Ovary (tissue), 3 donors: ENCODE measurements around the gene FEZF1.

Experiments
- EP300 ChIP-seq: sonication (generic); formaldehyde crosslinking; IDR thresholded peaks from one replicate; pipeline ENCODE4 v1.6.1; 2017; ENCODE audit warnings: antibody characterized with exemption
- POLR2A ChIP-seq: fragments of 450-650 bp; IDR thresholded peaks from one replicate; pipeline ENCODE4 v1.6.1; 2017; ENCODE audit warnings: antibody characterized with exemption, mild to moderate bottlenecking, moderate library complexity
- TF ChIP-seq, protein P1 (sequence below), 3 donors: fragments of 450-650 bp in 2 of 3; fragments of 200-600 bp in 1 of 3; IDR thresholded peaks; one replicate each; pipeline versions ENCODE4 v1.5.1 to v1.8.0; 2016 to 2022; ENCODE audit warnings: antibody characterized with exemption in 3 of 3, mild to moderate bottlenecking in 1 of 3
- donor health status: DM: no; HTN: no; CAD: no.

- TF ChIP-seq POLR2A (no peak), EP300 (no peak)
- TF ChIP-seq, protein P1, sequence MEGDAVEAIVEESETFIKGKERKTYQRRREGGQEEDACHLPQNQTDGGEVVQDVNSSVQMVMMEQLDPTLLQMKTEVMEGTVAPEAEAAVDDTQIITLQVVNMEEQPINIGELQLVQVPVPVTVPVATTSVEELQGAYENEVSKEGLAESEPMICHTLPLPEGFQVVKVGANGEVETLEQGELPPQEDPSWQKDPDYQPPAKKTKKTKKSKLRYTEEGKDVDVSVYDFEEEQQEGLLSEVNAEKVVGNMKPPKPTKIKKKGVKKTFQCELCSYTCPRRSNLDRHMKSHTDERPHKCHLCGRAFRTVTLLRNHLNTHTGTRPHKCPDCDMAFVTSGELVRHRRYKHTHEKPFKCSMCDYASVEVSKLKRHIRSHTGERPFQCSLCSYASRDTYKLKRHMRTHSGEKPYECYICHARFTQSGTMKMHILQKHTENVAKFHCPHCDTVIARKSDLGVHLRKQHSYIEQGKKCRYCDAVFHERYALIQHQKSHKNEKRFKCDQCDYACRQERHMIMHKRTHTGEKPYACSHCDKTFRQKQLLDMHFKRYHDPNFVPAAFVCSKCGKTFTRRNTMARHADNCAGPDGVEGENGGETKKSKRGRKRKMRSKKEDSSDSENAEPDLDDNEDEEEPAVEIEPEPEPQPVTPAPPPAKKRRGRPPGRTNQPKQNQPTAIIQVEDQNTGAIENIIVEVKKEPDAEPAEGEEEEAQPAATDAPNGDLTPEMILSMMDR (IDR thresholded peaks at IDR 0.05) = no peak
Observed at GRCh38 chr7:122298618-122299017, 5.9 kb downstream of the FEZF1 start.
